Uterus (tissue), 2 donors: ENCODE measurements around the gene MS4A15.

ENCODE experiments used
- POLR2A ChIP-seq, 2 donors: fragments of 450-650 bp; IDR thresholded peaks; one replicate each; pipeline ENCODE4 v1.6.1; 2016; ENCODE audit warnings: antibody characterized with exemption in 2 of 2, mild to moderate bottlenecking in 1 of 2, moderate library complexity in 1 of 2
- TF ChIP-seq, protein P1 (sequence below), 4 experiments: fragments of 200-600 bp in 2 of 4; fragments of 450-650 bp in 2 of 4; sonication (generic) in 2 of 4; IDR thresholded peaks; one replicate each; pipeline ENCODE4 v1.5.1; 2016 to 2019; ENCODE audit warnings: antibody characterized with exemption in 4 of 4, mild to moderate bottlenecking in 2 of 4, moderate library complexity in 1 of 4

DNA sequence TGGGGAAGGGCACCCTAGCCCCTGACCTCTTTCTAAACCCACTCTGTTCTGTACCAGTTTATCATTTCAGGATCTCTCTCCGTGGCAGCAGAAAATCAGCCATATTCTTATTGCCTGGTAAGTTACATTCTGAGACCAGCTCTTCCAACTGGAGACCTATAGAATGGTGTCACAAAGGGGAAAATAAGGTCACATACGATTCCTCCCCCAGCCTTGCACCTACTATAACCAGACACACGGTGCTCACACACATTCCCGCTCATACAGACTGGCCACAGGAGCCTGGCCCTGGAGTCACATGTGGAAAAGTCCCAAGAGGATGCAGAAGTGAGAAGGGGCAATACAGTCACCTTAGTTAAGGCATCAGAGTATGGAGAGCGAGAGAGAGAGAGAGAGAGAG, 49.7 kb upstream of the MS4A15 start:
- no peak for TF ChIP-seq POLR2A (IDR thresholded peaks at IDR 0.05)
- TF ChIP-seq, protein P1, sequence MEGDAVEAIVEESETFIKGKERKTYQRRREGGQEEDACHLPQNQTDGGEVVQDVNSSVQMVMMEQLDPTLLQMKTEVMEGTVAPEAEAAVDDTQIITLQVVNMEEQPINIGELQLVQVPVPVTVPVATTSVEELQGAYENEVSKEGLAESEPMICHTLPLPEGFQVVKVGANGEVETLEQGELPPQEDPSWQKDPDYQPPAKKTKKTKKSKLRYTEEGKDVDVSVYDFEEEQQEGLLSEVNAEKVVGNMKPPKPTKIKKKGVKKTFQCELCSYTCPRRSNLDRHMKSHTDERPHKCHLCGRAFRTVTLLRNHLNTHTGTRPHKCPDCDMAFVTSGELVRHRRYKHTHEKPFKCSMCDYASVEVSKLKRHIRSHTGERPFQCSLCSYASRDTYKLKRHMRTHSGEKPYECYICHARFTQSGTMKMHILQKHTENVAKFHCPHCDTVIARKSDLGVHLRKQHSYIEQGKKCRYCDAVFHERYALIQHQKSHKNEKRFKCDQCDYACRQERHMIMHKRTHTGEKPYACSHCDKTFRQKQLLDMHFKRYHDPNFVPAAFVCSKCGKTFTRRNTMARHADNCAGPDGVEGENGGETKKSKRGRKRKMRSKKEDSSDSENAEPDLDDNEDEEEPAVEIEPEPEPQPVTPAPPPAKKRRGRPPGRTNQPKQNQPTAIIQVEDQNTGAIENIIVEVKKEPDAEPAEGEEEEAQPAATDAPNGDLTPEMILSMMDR (IDR thresholded peaks at IDR 0.05): no peak
